Liver (tissue), 9 donors: Measurements from ENCODE around the gene THAP9. TPM values are rescaled to one million over a fixed set of nuclear protein-coding genes. Genes with fewer than 3 reads are reported as not detected.

ENCODE experiments used
- DNase-seq: peaks from one replicate; pipeline ENCODE4 v3.0.0-alpha.2; 2017; ENCODE audit warnings: low spot score
- H3K27ac ChIP-seq, 2 donors: one replicate each; pipeline ENCODE4 v1.7.0; 2013; ENCODE audit warnings: inconsistent platforms in 2 of 2, low read length in 2 of 2, control low read depth in 1 of 2, low read depth in 1 of 2, mild to moderate bottlenecking in 1 of 2
- H3K27me3 ChIP-seq, 4 donors: one replicate each; pipeline versions ENCODE4 v1.6.1 to v1.7.0; 2013; ENCODE audit warnings: low read length in 3 of 4, inconsistent platforms in 1 of 4, mild to moderate bottlenecking in 1 of 4, moderate library complexity in 1 of 4; ENCODE audit not compliant: control insufficient read depth in 4 of 4, insufficient read depth in 4 of 4
- H3K36me3 ChIP-seq, 4 donors: one replicate each; pipeline versions ENCODE4 v1.6.1 to v1.7.0; 2013; ENCODE audit warnings: low read length in 3 of 4, mild to moderate bottlenecking in 3 of 4, low read depth in 1 of 4, moderate library complexity in 1 of 4; ENCODE audit not compliant: control insufficient read depth in 4 of 4, insufficient read depth in 3 of 4
- H3K4me1 ChIP-seq, 4 donors: one replicate each; pipeline versions ENCODE4 v1.6.1 to v1.7.0; 2013; ENCODE audit warnings: low read length in 3 of 4, mild to moderate bottlenecking in 3 of 4, moderate library complexity in 1 of 4; ENCODE audit not compliant: control insufficient read depth in 4 of 4, insufficient read depth in 4 of 4
- H3K4me3 ChIP-seq, 3 donors: one replicate each; pipeline versions ENCODE4 v1.6.1 to v1.7.0; 2013; ENCODE audit warnings: low read length in 3 of 3, control low read depth in 1 of 3, low read depth in 1 of 3, mild to moderate bottlenecking in 1 of 3
- H3K9ac ChIP-seq, 2 donors: one replicate each; pipeline ENCODE4 v1.7.0; 2013; ENCODE audit warnings: low read length in 2 of 2, mild to moderate bottlenecking in 2 of 2, moderate library complexity in 2 of 2, control low read depth in 1 of 2, low read depth in 1 of 2
- H3K9me3 ChIP-seq, 4 donors: one replicate each; pipeline versions ENCODE4 v1.6.1 to v1.7.0; 2013; ENCODE audit warnings: low read length in 3 of 4; ENCODE audit not compliant: control insufficient read depth in 4 of 4
- EGR1 ChIP-seq, 2 donors: IDR thresholded peaks; 2 replicates each; pipeline ENCODE4 v1.6.1; 2016 to 2018; ENCODE audit warnings: antibody characterized with exemption in 2 of 2, low read depth in 2 of 2
- FOXA1 ChIP-seq: IDR thresholded peaks from 2 replicates; pipeline ENCODE4 v1.6.1; 2016; ENCODE audit warnings: antibody characterized with exemption
- GABPA ChIP-seq, 2 donors: IDR thresholded peaks in 1 of 2; conservative IDR thresholded peaks in 1 of 2; 2 replicates each; pipeline ENCODE4 v1.6.1; 2016; ENCODE audit warnings: antibody characterized with exemption in 2 of 2, mild to moderate bottlenecking in 1 of 2, moderate library complexity in 1 of 2
- HNF4A ChIP-seq, 2 donors: conservative IDR thresholded peaks; 2 replicates each; pipeline ENCODE4 v1.6.1; 2016; ENCODE audit warnings: antibody characterized with exemption in 2 of 2, mild to moderate bottlenecking in 2 of 2
- HNF4G ChIP-seq: IDR thresholded peaks from 2 replicates; pipeline ENCODE4 v1.6.1; 2016; ENCODE audit warnings: antibody characterized with exemption
- JUND ChIP-seq, 2 donors: IDR thresholded peaks; 2 replicates each; pipeline ENCODE4 v1.6.1; 2016; ENCODE audit warnings: antibody characterized with exemption in 2 of 2
- MAX ChIP-seq: IDR thresholded peaks from 2 replicates; pipeline ENCODE4 v1.6.1; 2016; ENCODE audit warnings: antibody characterized with exemption
- RAD21 ChIP-seq, 2 donors: IDR thresholded peaks; 2 replicates each; pipeline ENCODE4 v1.6.1; 2016; ENCODE audit warnings: antibody characterized with exemption in 2 of 2, mild to moderate bottlenecking in 2 of 2
- REST ChIP-seq: IDR thresholded peaks from 2 replicates; pipeline ENCODE4 v1.6.1; 2016; ENCODE audit warnings: antibody characterized with exemption, mild to moderate bottlenecking
- RXRA ChIP-seq, 2 donors: IDR thresholded peaks; 2 replicates each; pipeline ENCODE4 v1.6.1; 2017 to 2018; ENCODE audit warnings: antibody characterized with exemption in 2 of 2, mild to moderate bottlenecking in 1 of 2
- SP1 ChIP-seq: IDR thresholded peaks from 2 replicates; pipeline ENCODE4 v1.6.1; 2018; ENCODE audit warnings: antibody characterized with exemption, mild to moderate bottlenecking
- TAF1 ChIP-seq: conservative IDR thresholded peaks from 2 replicates; pipeline ENCODE4 v1.6.1; 2016; ENCODE audit warnings: antibody characterized with exemption, mild to moderate bottlenecking
- WGBS: extraction: QIAGEN DNeasy Blood & Tissue Kit; methylation state at CpG from one replicate; pipeline ENCODE4 v1.1.7; 2013; 5-methylcytosine and 5-hydroxymethylcytosine counted together
- polyA plus RNA-seq, 2 donors: library from polyadenylated mRNA; stranded (reverse) in 1 of 2; unstranded in 1 of 2; fragments of 200-250 nt in 1 of 2; fragments of >200 nt in 1 of 2; fragmentation: Nextera tagmentation in 1 of 2; extraction: Ambion mirVana in 1 of 2; gene quantifications; one replicate each; pipeline versions ENCODE4 v1.2.1 to v1.2.3, GENCODE V29; 2013 to 2015
- total RNA-seq, 2 donors: library from RNA; depleted of rRNA; stranded (reverse); fragments of >200 nt; gene quantifications; one replicate each; pipeline ENCODE4 v1.2.3, GENCODE V29; 2014
- TF ChIP-seq, protein P1 (sequence below): IDR thresholded peaks from 2 replicates; pipeline ENCODE4 v1.6.1; 2016; ENCODE audit warnings: antibody characterized with exemption
- donor health status: healthy.
- donor health status: healthy.
- donor health status: healthy.
- donor health status: healthy.
- donor health status: healthy.

THAP9 gene
- total and polyA plus RNA-seq, 4 donors, result 1.1 to 5.9 (median 3.4) TPM

DNA sequence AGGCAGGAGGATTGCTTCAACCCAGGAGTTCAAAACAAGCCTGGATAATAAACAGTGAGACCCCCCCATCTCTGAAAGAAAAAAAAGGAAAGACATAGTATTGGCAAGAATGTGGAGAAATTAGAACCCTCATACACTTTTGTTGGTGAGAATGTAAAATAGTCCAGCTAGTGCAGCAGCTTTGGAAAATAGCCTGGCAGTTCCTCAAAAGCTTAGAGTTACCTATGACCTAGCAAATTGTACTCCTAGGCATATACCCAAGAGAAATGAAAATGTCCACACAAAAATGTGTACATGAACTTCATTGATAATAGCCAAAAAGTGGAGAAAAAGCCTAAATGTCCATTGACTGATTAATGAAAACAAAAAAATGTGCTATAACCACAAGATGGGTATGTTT lies 21.3 kb downstream of the THAP9 start:
- no peak overlapping the region for H3K27ac ChIP-seq
- no peak overlapping the region for H3K9ac ChIP-seq
- H3K36me3 ChIP-seq, result peaks cover 0 to 13% (median 5%) of the 10 kb centered on the region in 4 donors
- no peak overlapping the region for H3K4me3 ChIP-seq
- H3K4me1 ChIP-seq, result no peaks in the 10 kb centered on the region
- TF ChIP-seq TAF1, result no peak
- no peak for TF ChIP-seq RXRA (IDR thresholded peaks at IDR 0.05)
- TF ChIP-seq, protein P1, sequence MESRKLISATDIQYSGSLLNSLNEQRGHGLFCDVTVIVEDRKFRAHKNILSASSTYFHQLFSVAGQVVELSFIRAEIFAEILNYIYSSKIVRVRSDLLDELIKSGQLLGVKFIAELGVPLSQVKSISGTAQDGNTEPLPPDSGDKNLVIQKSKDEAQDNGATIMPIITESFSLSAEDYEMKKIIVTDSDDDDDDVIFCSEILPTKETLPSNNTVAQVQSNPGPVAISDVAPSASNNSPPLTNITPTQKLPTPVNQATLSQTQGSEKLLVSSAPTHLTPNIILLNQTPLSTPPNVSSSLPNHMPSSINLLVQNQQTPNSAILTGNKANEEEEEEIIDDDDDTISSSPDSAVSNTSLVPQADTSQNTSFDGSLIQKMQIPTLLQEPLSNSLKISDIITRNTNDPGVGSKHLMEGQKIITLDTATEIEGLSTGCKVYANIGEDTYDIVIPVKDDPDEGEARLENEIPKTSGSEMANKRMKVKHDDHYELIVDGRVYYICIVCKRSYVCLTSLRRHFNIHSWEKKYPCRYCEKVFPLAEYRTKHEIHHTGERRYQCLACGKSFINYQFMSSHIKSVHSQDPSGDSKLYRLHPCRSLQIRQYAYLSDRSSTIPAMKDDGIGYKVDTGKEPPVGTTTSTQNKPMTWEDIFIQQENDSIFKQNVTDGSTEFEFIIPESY, result no peak
- no peak for TF ChIP-seq RAD21 (IDR thresholded peaks at IDR 0.05)
- no peak for TF ChIP-seq MAX
- TF ChIP-seq HNF4G, result no peak
- no peak for TF ChIP-seq GABPA (IDR thresholded peaks at IDR 0.05 in 1 of 2, conservative IDR thresholded peaks at IDR 0.05 in 1 of 2)
- DNase-seq, result no peak
- H3K27me3 ChIP-seq, result no peaks in the 10 kb centered on the region
- H3K9me3 ChIP-seq, result no peaks in the 10 kb centered on the region

GRCh38 chr4:82930848-82931755 lies 30.6 kb downstream of the THAP9 start:
- 93% methylated on average over 5 of the region's 5 CpGs for WGBS
- DNase-seq, result no peak
- H3K27me3 ChIP-seq, result no peaks in the 10 kb centered on the region
- no peak overlapping the region for H3K27ac ChIP-seq
- no peaks in the 10 kb centered on the region for H3K9me3 ChIP-seq
- no peaks in the 10 kb centered on the region for H3K4me1 ChIP-seq
- H3K36me3 ChIP-seq, result peaks cover 3 to 14% (median 9%) of the 10 kb centered on the region in 4 donors
- no peak overlapping the region for H3K9ac ChIP-seq
- H3K4me3 ChIP-seq, result no peak overlapping the region
- TF ChIP-seq HNF4A (conservative IDR thresholded peaks at IDR 0.05), result no peak

- TF ChIP-seq HNF4G (no peak), HNF4A (conservative IDR thresholded peaks at IDR 0.05) (no peak), RXRA (IDR thresholded peaks at IDR 0.05) (peak; percentile 58 to 91)
- H3K27me3 ChIP-seq, result no peaks in the 10 kb centered on the region
- H3K4me1 ChIP-seq, result no peaks in the 10 kb centered on the region
- no peaks in the 10 kb centered on the region for H3K9me3 ChIP-seq
- H3K27ac ChIP-seq, result no peak overlapping the region
- peaks cover 3 to 29% (median 19%) of the 10 kb centered on the region in 4 donors for H3K36me3 ChIP-seq
- no peak overlapping the region for H3K9ac ChIP-seq
- DNase-seq, result no peak
- H3K4me3 ChIP-seq, result no peak overlapping the region
Observed at GRCh38 chr4:82934441-82934840, 33.9 kb downstream of the THAP9 start.

DNA sequence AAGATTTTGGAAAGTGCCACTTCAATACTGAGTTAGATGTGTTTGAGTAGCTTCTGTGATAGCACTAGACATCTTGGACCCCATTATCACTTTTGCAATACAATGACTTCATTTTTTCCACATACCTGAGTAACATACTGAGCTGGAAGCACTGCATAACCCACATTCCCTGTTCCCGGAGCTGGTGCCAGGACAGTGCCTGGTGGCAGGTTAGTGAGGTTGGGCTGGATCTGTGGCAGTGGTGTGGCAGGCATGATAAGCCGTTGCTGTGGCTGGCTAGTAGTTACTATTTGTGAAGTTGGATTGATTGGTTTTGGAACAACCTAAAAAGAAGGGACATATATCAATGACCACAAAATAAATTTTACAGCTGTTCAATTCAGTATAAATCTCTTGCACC lies 38.9 kb downstream of the THAP9 start:
- H3K4me1 ChIP-seq, result no peaks in the 10 kb centered on the region
- WGBS, result 95% methylated on average over 2 of the region's 2 CpGs
- H3K27ac ChIP-seq, result no peak overlapping the region
- no peak overlapping the region for H3K4me3 ChIP-seq
- peaks cover 0 to 31% (median 21%) of the 10 kb centered on the region in 4 donors for H3K36me3 ChIP-seq
- H3K27me3 ChIP-seq, result no peaks in the 10 kb centered on the region
- no peak overlapping the region for H3K9ac ChIP-seq
- no peak for DNase-seq
- H3K9me3 ChIP-seq, result no peaks in the 10 kb centered on the region
- TF ChIP-seq JUND (IDR thresholded peaks at IDR 0.05) (no peak), SP1 (no peak), RAD21 (IDR thresholded peaks at IDR 0.05) (no peak), REST (no peak), EGR1 (IDR thresholded peaks at IDR 0.05; ENCODE audit: low read depth in 2 of 2) (no peak), TAF1 (no peak), FOXA1 (no peak)
- TF ChIP-seq, protein P1, result no peak
